Peyer's patch (tissue), 4 donors: ENCODE data around the gene ST7. TPM values are rescaled to one million over a fixed set of nuclear protein-coding genes. Genes with fewer than 3 reads are reported as not detected.

Experiments
- DNase-seq, 3 donors: peaks; one replicate each; pipeline ENCODE4 v3.0.0-alpha.2; 2017 to 2019
- H3K27ac ChIP-seq, 4 donors: fragments of 200-600 bp; sonication (generic); one replicate each; pipeline ENCODE4 v1.5.1; 2016 to 2019
- H3K27me3 ChIP-seq, 2 donors: fragments of 200-600 bp; sonication (generic); one replicate each; pipeline ENCODE4 v1.5.1; 2019
- H3K36me3 ChIP-seq, 3 donors: fragments of 200-600 bp; sonication (generic); one replicate each; pipeline ENCODE4 v1.5.1; 2016 to 2019
- H3K4me1 ChIP-seq, 4 donors: fragments of 200-600 bp; sonication (generic); one replicate each; pipeline ENCODE4 v1.5.1; 2016 to 2019
- H3K4me3 ChIP-seq, 4 donors: fragments of 200-600 bp; sonication (generic); 1 replicate in 3 of 4; 2 replicates in 1 of 4; pipeline ENCODE4 v1.5.1; 2016 to 2019; ENCODE audit warnings: mild to moderate bottlenecking in 1 of 4
- H3K9me3 ChIP-seq, 4 donors: fragments of 200-600 bp; sonication (generic); one replicate each; pipeline ENCODE4 v1.5.1; 2016 to 2019; ENCODE audit warnings: mild to moderate bottlenecking in 1 of 4
- POLR2A ChIP-seq, 2 donors: fragments of 450-650 bp; IDR thresholded peaks; one replicate each; pipeline ENCODE4 v1.5.1; 2017; ENCODE audit warnings: antibody characterized with exemption in 2 of 2, mild to moderate bottlenecking in 2 of 2, moderate library complexity in 2 of 2
- total RNA-seq, 4 donors: library from RNA; depleted of rRNA; stranded (reverse); fragments of >200 nt; gene quantifications; one replicate each; pipeline ENCODE4 v1.1.0, GENCODE V29; 2016
- TF ChIP-seq, protein P1 (sequence below), 6 experiments: fragments of 450-650 bp in 4 of 6; fragments of 200-600 bp in 2 of 6; sonication (generic) in 1 of 6; IDR thresholded peaks; one replicate each; pipeline ENCODE4 v1.5.1; 2017 to 2019; ENCODE audit warnings: antibody characterized with exemption in 6 of 6, mild to moderate bottlenecking in 3 of 6, moderate library complexity in 1 of 6

Gene ST7
- total RNA-seq, 4 donors from 2014 or later = 26.8 to 39.6 (median 29.8) TPM

DNA sequence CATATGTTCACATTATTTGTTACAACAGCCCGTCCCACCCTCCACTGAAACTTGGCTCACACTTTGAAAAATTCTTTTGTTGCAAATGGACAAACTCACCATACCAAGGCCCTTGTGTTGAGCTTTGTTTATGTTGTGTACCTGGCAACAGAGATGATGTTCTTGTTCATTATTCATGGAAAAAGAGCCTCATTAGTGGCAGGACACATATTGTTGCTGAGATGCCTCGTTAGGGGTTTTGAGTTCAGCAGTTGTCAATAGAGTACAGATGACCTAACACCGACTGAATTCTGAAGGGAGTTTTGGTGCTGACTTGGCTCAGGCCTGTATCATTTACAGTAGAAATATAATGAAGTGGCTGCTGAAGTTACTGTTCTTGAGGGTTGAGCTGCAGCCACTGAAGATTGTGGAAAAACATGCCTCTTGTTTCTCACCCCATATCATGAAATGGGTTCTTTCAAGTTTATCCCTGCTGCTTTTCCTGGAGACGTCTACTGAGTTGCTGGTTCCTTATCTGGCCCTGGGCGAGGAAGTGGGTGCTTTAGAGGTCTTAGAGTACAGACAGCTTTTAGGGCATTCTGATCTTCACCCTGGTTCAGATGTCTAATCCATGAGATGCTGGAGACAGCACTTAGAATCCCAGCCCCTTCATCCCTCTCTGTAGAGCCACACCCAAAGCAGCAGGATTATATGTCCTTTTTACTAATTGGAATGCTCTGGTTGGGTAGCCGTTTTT lies 219.9 kb downstream of the ST7 start:
- DNase-seq = no peak
- no peaks in the 10 kb centered on the region for H3K36me3 ChIP-seq
- TF ChIP-seq, protein P1, sequence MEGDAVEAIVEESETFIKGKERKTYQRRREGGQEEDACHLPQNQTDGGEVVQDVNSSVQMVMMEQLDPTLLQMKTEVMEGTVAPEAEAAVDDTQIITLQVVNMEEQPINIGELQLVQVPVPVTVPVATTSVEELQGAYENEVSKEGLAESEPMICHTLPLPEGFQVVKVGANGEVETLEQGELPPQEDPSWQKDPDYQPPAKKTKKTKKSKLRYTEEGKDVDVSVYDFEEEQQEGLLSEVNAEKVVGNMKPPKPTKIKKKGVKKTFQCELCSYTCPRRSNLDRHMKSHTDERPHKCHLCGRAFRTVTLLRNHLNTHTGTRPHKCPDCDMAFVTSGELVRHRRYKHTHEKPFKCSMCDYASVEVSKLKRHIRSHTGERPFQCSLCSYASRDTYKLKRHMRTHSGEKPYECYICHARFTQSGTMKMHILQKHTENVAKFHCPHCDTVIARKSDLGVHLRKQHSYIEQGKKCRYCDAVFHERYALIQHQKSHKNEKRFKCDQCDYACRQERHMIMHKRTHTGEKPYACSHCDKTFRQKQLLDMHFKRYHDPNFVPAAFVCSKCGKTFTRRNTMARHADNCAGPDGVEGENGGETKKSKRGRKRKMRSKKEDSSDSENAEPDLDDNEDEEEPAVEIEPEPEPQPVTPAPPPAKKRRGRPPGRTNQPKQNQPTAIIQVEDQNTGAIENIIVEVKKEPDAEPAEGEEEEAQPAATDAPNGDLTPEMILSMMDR (IDR thresholded peaks at IDR 0.05) = no peak
- TF ChIP-seq POLR2A (IDR thresholded peaks at IDR 0.05) = no peak
- H3K27ac ChIP-seq = no peak overlapping the region
- no peak overlapping the region for H3K4me3 ChIP-seq
- no peaks in the 10 kb centered on the region for H3K9me3 ChIP-seq
- H3K4me1 ChIP-seq = no peaks in the 10 kb centered on the region
- H3K27me3 ChIP-seq = no peaks in the 10 kb centered on the region

- no peak overlapping the region for H3K27ac ChIP-seq
- TF ChIP-seq, protein P1 (IDR thresholded peaks at IDR 0.05) = no peak
- TF ChIP-seq POLR2A (IDR thresholded peaks at IDR 0.05) = no peak
- H3K9me3 ChIP-seq = no peaks in the 10 kb centered on the region
- H3K4me3 ChIP-seq = no peak overlapping the region
- H3K36me3 ChIP-seq = no peaks in the 10 kb centered on the region
- DNase-seq = no peak
- no peaks in the 10 kb centered on the region for H3K4me1 ChIP-seq
- H3K27me3 ChIP-seq = no peaks in the 10 kb centered on the region
These were observed 222.9 kb downstream of the ST7 start for GRCh38 chr7:117176206-117176605.

GRCh38 chr7:117178600-117178999 lies 225.3 kb downstream of the ST7 start:
- no peak for DNase-seq
- TF ChIP-seq, protein P1 (IDR thresholded peaks at IDR 0.05) = no peak
- no peak for TF ChIP-seq POLR2A (IDR thresholded peaks at IDR 0.05)
- no peak overlapping the region for H3K27ac ChIP-seq
- no peak overlapping the region for H3K4me3 ChIP-seq
- no peaks in the 10 kb centered on the region for H3K4me1 ChIP-seq
- no peaks in the 10 kb centered on the region for H3K9me3 ChIP-seq
- H3K27me3 ChIP-seq = no peaks in the 10 kb centered on the region
- no peaks in the 10 kb centered on the region for H3K36me3 ChIP-seq

- TF ChIP-seq POLR2A (IDR thresholded peaks at IDR 0.05) = no peak
- TF ChIP-seq, protein P1 (IDR thresholded peaks at IDR 0.05) = no peak
- no peaks in the 10 kb centered on the region for H3K4me1 ChIP-seq
- DNase-seq = no peak
- no peak overlapping the region for H3K27ac ChIP-seq
- no peaks in the 10 kb centered on the region for H3K27me3 ChIP-seq
- no peak overlapping the region for H3K4me3 ChIP-seq
- no peaks in the 10 kb centered on the region for H3K36me3 ChIP-seq
- H3K9me3 ChIP-seq = no peaks in the 10 kb centered on the region
These were observed 226.4 kb downstream of the ST7 start for GRCh38 chr7:117179701-117180100.

GRCh38 chr7:117183729-117184128 lies 230.4 kb downstream of the ST7 start:
- no peak overlapping the region for H3K4me3 ChIP-seq
- DNase-seq = no peak
- H3K36me3 ChIP-seq = no peaks in the 10 kb centered on the region
- TF ChIP-seq, protein P1 (IDR thresholded peaks at IDR 0.05) = no peak
- no peak for TF ChIP-seq POLR2A (IDR thresholded peaks at IDR 0.05)
- no peaks in the 10 kb centered on the region for H3K9me3 ChIP-seq
- no peak overlapping the region for H3K27ac ChIP-seq
- H3K27me3 ChIP-seq = no peaks in the 10 kb centered on the region
- no peaks in the 10 kb centered on the region for H3K4me1 ChIP-seq
